Hypothalamus (tissue), 51 donors: ENCODE measurements around the gene TNFSF10.

Experiments used
- DNase-seq, 51 donors: peaks; one replicate each; lab custom pipeline; 2025; lab: John Stamatoyannopoulos, UW

The TNFSF10 gene

GRCh38 chr3:172465281-172465680, 57.9 kb downstream of the TNFSF10 start:
- DNase-seq = no peak

- no peak for DNase-seq
Observed at GRCh38 chr3:172464306-172464705, 58.9 kb downstream of the TNFSF10 start.

- DNase-seq = no peak
Observed at GRCh38 chr3:172461530-172462138, 61.6 kb downstream of the TNFSF10 start.

GRCh38 chr3:172456404-172456803, 66.8 kb downstream of the TNFSF10 start:
- DNase-seq = no peak
